Osteoblast (primary cell): ENCODE data around the gene TCFL5. TPM values are rescaled to one million over a fixed set of nuclear protein-coding genes. Genes with fewer than 3 reads are reported as not detected.

Experiments
- DNase-seq: peaks from one replicate; pipeline ENCODE4 v3.0.0; 2011; ENCODE audit warnings: low spot score, mixed read lengths; ENCODE audit not compliant: insufficient read length; ENCODE audit errors: missing footprints
- H2AFZ ChIP-seq: 2 replicates; pipeline ENCODE4 v1.6.0; 2011; ENCODE audit warnings: mild to moderate bottlenecking, low read length
- H3K27ac ChIP-seq: 2 replicates; pipeline ENCODE4 v1.5.1; 2011; ENCODE audit warnings: mild to moderate bottlenecking, low read depth, low read length, moderate library complexity
- H3K27me3 ChIP-seq: 2 replicates; pipeline ENCODE4 v1.6.0; 2012; ENCODE audit warnings: mild to moderate bottlenecking, control low read depth, inconsistent platforms, low read length, moderate library complexity; ENCODE audit not compliant: insufficient read depth
- H3K36me3 ChIP-seq: 2 replicates; pipeline ENCODE4 v1.5.1; 2011; ENCODE audit warnings: mild to moderate bottlenecking, low read length, control low read depth, moderate library complexity; ENCODE audit not compliant: insufficient read depth
- H3K4me1 ChIP-seq: 2 replicates; pipeline ENCODE4 v1.5.1; 2011; ENCODE audit warnings: mild to moderate bottlenecking, low read length, control low read depth, moderate library complexity; ENCODE audit not compliant: insufficient read depth
- H3K4me2 ChIP-seq: 2 replicates; pipeline ENCODE4 v1.6.0; 2011; ENCODE audit warnings: mild to moderate bottlenecking, low read length; ENCODE audit not compliant: insufficient read depth
- H3K4me3 ChIP-seq: fragments of 200-600 bp; sonication (generic); 3 replicates; pipeline ENCODE4 v1.5.1; 2012; ENCODE audit warnings: mild to moderate bottlenecking, low read length, inconsistent platforms; ENCODE audit not compliant: insufficient read depth
- H3K79me2 ChIP-seq: 2 replicates; pipeline ENCODE4 v1.6.0; 2012; ENCODE audit warnings: mild to moderate bottlenecking, low read length, control low read depth, inconsistent platforms; ENCODE audit not compliant: insufficient read depth
- H3K9me3 ChIP-seq: 2 replicates; pipeline ENCODE4 v1.5.1; 2011; ENCODE audit warnings: low read depth, low read length, control low read depth
- H4K20me1 ChIP-seq: 2 replicates; pipeline ENCODE4 v1.6.0; 2012; ENCODE audit warnings: mild to moderate bottlenecking, low read length, control low read depth; ENCODE audit not compliant: insufficient read depth
- CTCF ChIP-seq: IDR thresholded peaks from 2 replicates; pipeline ENCODE4 v1.5.1; 2011; ENCODE audit warnings: mild to moderate bottlenecking, low read depth, low read length, moderate library complexity; ENCODE audit errors: extremely low read depth
- total RNA-seq: library from RNA; depleted of rRNA; stranded (reverse); fragments of >200 nt; gene quantifications from 2 replicates; pipeline ENCODE4 v1.2.3, GENCODE V29; 2012

TCFL5 gene
- total RNA-seq, 1 donor: 13.0 TPM

GRCh38 chr20:62795023-62795761 lies 66.4 kb downstream of the TCFL5 start:
- H3K4me2 ChIP-seq: peak overlapping the region; percentile 95
- H3K4me3 ChIP-seq: peak overlapping the region; percentile 84
- no peaks in the 10 kb centered on the region for H3K27me3 ChIP-seq
- no peaks in the 10 kb centered on the region for H3K9me3 ChIP-seq
- H4K20me1 ChIP-seq: peaks cover 8% of the 10 kb centered on the region
- H3K79me2 ChIP-seq: peaks cover 8% of the 10 kb centered on the region
- peak overlapping the region; percentile 97 for H2AFZ ChIP-seq
- peak; percentile 96 for DNase-seq
- H3K4me1 ChIP-seq: peaks cover 11% of the 10 kb centered on the region
- TF ChIP-seq CTCF: no peak
- peak overlapping the region; percentile 61 for H3K27ac ChIP-seq
- peaks cover 21% of the 10 kb centered on the region for H3K36me3 ChIP-seq

DNA sequence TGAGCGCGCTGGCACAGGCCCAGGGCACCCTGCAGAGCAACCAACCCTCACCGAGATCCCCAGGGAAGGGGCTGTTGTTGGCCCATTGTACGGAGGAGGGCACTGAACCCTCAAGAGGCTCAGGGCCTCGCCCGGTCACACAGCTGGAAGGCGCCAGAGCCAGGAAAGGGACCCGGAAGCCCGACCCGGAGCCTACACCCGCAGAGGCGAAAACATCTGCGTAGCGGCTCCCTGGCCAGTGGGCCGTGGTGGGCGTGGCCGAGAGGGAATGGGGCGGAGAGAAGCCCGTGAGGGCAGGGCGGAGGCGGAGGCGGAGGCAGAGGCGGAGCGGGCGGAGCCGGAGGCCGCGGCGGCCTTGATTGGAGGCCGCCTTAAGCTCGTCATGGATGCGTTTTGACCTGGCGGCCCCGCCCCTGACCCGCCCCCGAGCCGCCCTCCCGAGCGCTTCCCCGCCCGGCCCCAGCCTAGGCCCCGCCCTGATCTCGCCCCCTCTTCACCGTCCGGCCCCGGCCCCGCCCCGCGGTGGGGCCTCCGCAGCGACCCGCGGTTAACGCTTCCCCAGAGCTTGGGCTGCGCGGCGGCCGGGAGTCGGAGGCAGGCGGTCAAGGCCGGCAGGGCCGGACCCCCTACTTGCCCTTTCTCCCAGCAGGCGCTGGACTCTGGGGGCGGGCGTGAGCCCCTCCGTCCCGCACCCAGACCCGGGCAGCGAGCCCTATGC lies 67.5 kb downstream of the TCFL5 start:
- Histone ChIP-seq H3K4me3 (peak overlapping the region; percentile 84), H3K9me3 (no peaks in the 10 kb centered on the region), H3K27me3 (peaks cover 3% of the 10 kb centered on the region), H2AFZ (peak overlapping the region; percentile 97), H3K27ac (peak overlapping the region; percentile 60), H3K4me2 (peak overlapping the region; percentile 95), H3K36me3 (peaks cover 12% of the 10 kb centered on the region), H3K79me2 (peaks cover 8% of the 10 kb centered on the region), H4K20me1 (peaks cover 8% of the 10 kb centered on the region), H3K4me1 (peaks cover 11% of the 10 kb centered on the region)
- peak; percentile 99 for DNase-seq
- no peak for TF ChIP-seq CTCF

- DNase-seq: no peak
- peaks cover 11% of the 10 kb centered on the region for H3K4me1 ChIP-seq
- H2AFZ ChIP-seq: peak overlapping the region; percentile 96
- H3K4me3 ChIP-seq: peak overlapping the region; percentile 69
- peaks cover 8% of the 10 kb centered on the region for H3K79me2 ChIP-seq
- peak overlapping the region; percentile 88 for H3K4me2 ChIP-seq
- H3K27me3 ChIP-seq: peaks cover 8% of the 10 kb centered on the region
- no peaks in the 10 kb centered on the region for H3K9me3 ChIP-seq
- peaks cover 8% of the 10 kb centered on the region for H4K20me1 ChIP-seq
- H3K36me3 ChIP-seq: peaks cover 8% of the 10 kb centered on the region
- H3K27ac ChIP-seq: no peak overlapping the region
- TF ChIP-seq CTCF: no peak
Measured at GRCh38 chr20:62793757-62794006, 67.9 kb downstream of the TCFL5 start.
